SK-N-SH (cell line): Measurements from ENCODE around the gene HOTAIR. TPM values are rescaled to one million over a fixed set of nuclear protein-coding genes. Genes with fewer than 3 reads are reported as not detected.

Experiments used
- CTCF ChIA-PET: fragments of 300-600, 350-600 bp; formaldehyde crosslinking; extraction: SDS; loops from one replicate; lab custom pipeline; 2021; lab: Yijun Ruan, JAX
- POLR2A ChIA-PET: fragments of 350-600 bp; sonication (Branson Sonifier 250); formaldehyde crosslinking; extraction: SDS; loops from one replicate; lab custom pipeline; 2020; ENCODE audit warnings: antibody characterized with exemption, inconsistent platforms; lab: Yijun Ruan, JAX
- DNase-seq: peaks from one replicate; pipeline ENCODE4 v3.0.0; 2012
- H2AFZ ChIP-seq: fragments of 200-600 bp; sonication (generic); 2 replicates; pipeline ENCODE4 v1.8.1; 2016; ENCODE audit warnings: antibody characterized with exemption, mild to moderate bottlenecking, low read depth
- H3F3A ChIP-seq: fragments of 200-600 bp; sonication (generic); replicated peaks from 2 replicates; pipeline ENCODE3; 2016; ENCODE audit warnings: antibody characterized with exemption, mild to moderate bottlenecking; ENCODE audit not compliant: insufficient read depth
- H3K27ac ChIP-seq, 2 experiments: fragments of 200-500 bp in 1 of 2; fragments of 200-600 bp in 1 of 2; sonication (Bioruptor generic) in 1 of 2; sonication (generic), shearing (Covaris generic) in 1 of 2; 2 replicates each; pipeline versions ENCODE4 v1.5.1 to v1.6.1; 2014 to 2016; ENCODE audit warnings: low read depth in 2 of 2, inconsistent platforms in 1 of 2, low read length in 1 of 2, mild to moderate bottlenecking in 1 of 2, mixed read lengths in 1 of 2
- H3K27me3 ChIP-seq: fragments of 200-600 bp; sonication (generic), shearing (Covaris generic); 2 replicates; pipeline ENCODE4 v1.6.1; 2016; ENCODE audit warnings: mixed run types; ENCODE audit not compliant: insufficient read depth
- H3K36me3 ChIP-seq, 2 experiments: fragments of 200-500 bp in 1 of 2; fragments of 200-600 bp in 1 of 2; sonication (Bioruptor generic) in 1 of 2; sonication (generic) in 1 of 2; replicated peaks in 1 of 2; 2 replicates each; pipeline versions ENCODE3 to v1.5.1; 2014 to 2016; ENCODE audit warnings: low read length in 1 of 2, mild to moderate bottlenecking in 1 of 2; ENCODE audit not compliant: insufficient read depth in 2 of 2, control insufficient read depth in 1 of 2
- H3K4me1 ChIP-seq, 2 experiments: fragments of 200-500 bp in 1 of 2; fragments of 200-600 bp in 1 of 2; sonication (Bioruptor generic) in 1 of 2; sonication (generic), shearing (Covaris generic) in 1 of 2; 2 replicates each; pipeline versions ENCODE4 v1.5.1 to v1.6.1; 2014 to 2016; ENCODE audit warnings: low read depth in 1 of 2, low read length in 1 of 2, mixed run types in 1 of 2; ENCODE audit not compliant: insufficient read depth in 2 of 2, control insufficient read depth in 1 of 2
- H3K4me2 ChIP-seq: fragments of 200-600 bp; sonication (generic), shearing (Covaris generic); 2 replicates; pipeline ENCODE4 v1.6.1; 2017; ENCODE audit warnings: mixed run types
- H3K4me3 ChIP-seq, 2 experiments: fragments of 200-500 bp in 1 of 2; fragments of 200-600 bp in 1 of 2; sonication (Bioruptor generic) in 1 of 2; sonication (generic), shearing (Covaris generic) in 1 of 2; 2 replicates each; pipeline versions ENCODE4 v1.5.1 to v1.8.1; 2014 to 2016; ENCODE audit warnings: low read depth in 2 of 2, inconsistent platforms in 1 of 2, low read length in 1 of 2, mild to moderate bottlenecking in 1 of 2, mixed read lengths in 1 of 2, moderate library complexity in 1 of 2
- H3K79me2 ChIP-seq: fragments of 200-600 bp; sonication (generic); 2 replicates; pipeline ENCODE4 v1.8.1; 2017; ENCODE audit warnings: mild to moderate bottlenecking; ENCODE audit not compliant: insufficient read depth
- H3K9ac ChIP-seq: fragments of 200-600 bp; sonication (generic); 2 replicates; pipeline ENCODE4 v1.6.1; 2017; ENCODE audit warnings: mixed run types
- H3K9me2 ChIP-seq: fragments of 200-600 bp; sonication (generic); 2 replicates; pipeline ENCODE4 v1.6.1; 2017; ENCODE audit warnings: mixed run types
- H3K9me3 ChIP-seq: fragments of 200-600 bp; sonication (generic); 2 replicates; pipeline ENCODE4 v1.6.1; 2017; ENCODE audit warnings: mixed run types, mild to moderate bottlenecking, moderate library complexity
- H4K20me1 ChIP-seq: fragments of 200-600 bp; sonication (generic); 2 replicates; pipeline ENCODE4 v1.6.1; 2017; ENCODE audit warnings: mild to moderate bottlenecking, mixed run types; ENCODE audit not compliant: insufficient read depth
- ELF1 ChIP-seq: IDR thresholded peaks from 2 replicates; pipeline ENCODE4 v1.4.0; 2012
- MAX ChIP-seq: IDR thresholded peaks from 2 replicates; pipeline ENCODE4 v1.4.0; 2012; ENCODE audit warnings: low read depth
- MEF2A ChIP-seq: IDR thresholded peaks from 2 replicates; pipeline ENCODE4 v1.4.0; 2012; ENCODE audit warnings: low read depth, borderline replicate concordance
- MXI1 ChIP-seq: IDR thresholded peaks from 2 replicates; pipeline ENCODE4 v1.6.1; 2012; ENCODE audit warnings: mild to moderate bottlenecking, low read depth, low read length, improper control_type of control experiment
- NRF1 ChIP-seq: IDR thresholded peaks from 2 replicates; pipeline ENCODE4 v1.6.1; 2012; ENCODE audit warnings: low read depth, mild to moderate bottlenecking, low read length
- PBX3 ChIP-seq: IDR thresholded peaks from 2 replicates; pipeline ENCODE4; 2012
- POLR2AphosphoS5 ChIP-seq: IDR thresholded peaks from 2 replicates; pipeline ENCODE4 v1.6.1; 2012; ENCODE audit warnings: low read depth, low read length
- RAD21 ChIP-seq: IDR thresholded peaks from 2 replicates; pipeline ENCODE4 v1.6.1; 2012; ENCODE audit warnings: mild to moderate bottlenecking, low read length
- RFX5 ChIP-seq: IDR thresholded peaks from 2 replicates; pipeline ENCODE4 v1.6.1; 2012; ENCODE audit warnings: mild to moderate bottlenecking, improper control_type of control experiment, low read length
- SMC3 ChIP-seq: IDR thresholded peaks from 2 replicates; pipeline ENCODE4 v1.6.1; 2012; ENCODE audit warnings: low read depth, low read length, improper control_type of control experiment
- TAF1 ChIP-seq: IDR thresholded peaks from 2 replicates; pipeline ENCODE4 v1.6.1; 2012; ENCODE audit warnings: low read depth, mild to moderate bottlenecking, low read length, moderate library complexity, borderline replicate concordance
- TEAD4 ChIP-seq: IDR thresholded peaks from 2 replicates; pipeline ENCODE4 v1.4.0; 2012; ENCODE audit warnings: mild to moderate bottlenecking, borderline replicate concordance; ENCODE audit not compliant: insufficient read depth
- USF1 ChIP-seq: IDR thresholded peaks from 2 replicates; pipeline ENCODE4 v1.4.0; 2012; ENCODE audit warnings: low read depth, borderline replicate concordance
- YY1 ChIP-seq: IDR thresholded peaks from 2 replicates; pipeline ENCODE4 v1.4.0; 2012; ENCODE audit warnings: low read depth, mild to moderate bottlenecking
- ZBTB33 ChIP-seq: IDR thresholded peaks from 2 replicates; pipeline ENCODE4 v1.4.0; 2012; ENCODE audit warnings: low read depth, borderline replicate concordance
- WGBS: methylation state at CpG from one replicate; pipeline ENCODE4 v1.1.6; 2017; ENCODE audit warnings: low lambda C conversion rate; 5-methylcytosine and 5-hydroxymethylcytosine counted together
- polyA plus RNA-seq, 3 experiments: library from polyadenylated mRNA; depleted of rRNA; stranded (reverse); fragments of >200 nt; gene quantifications; 2 replicates each; pipeline ENCODE4 v1.2.3, GENCODE V29; 2012

HOTAIR gene
- polyA plus RNA-seq, 1 of the 3 experiments (the other 2 are of a cell fraction), result not detected

GRCh38 chr12:54004841-54005530 is 30.2 kb upstream of the HOTAIR start:
- H3K36me3 ChIP-seq, result no peaks in the 10 kb centered on the region
- no peaks in the 10 kb centered on the region for H4K20me1 ChIP-seq
- no peak overlapping the region for H3K4me2 ChIP-seq
- no peaks in the 10 kb centered on the region for H3K9me2 ChIP-seq
- H3K9me3 ChIP-seq, result no peaks in the 10 kb centered on the region
- WGBS, result 81% methylated on average over 31 of the region's 31 CpGs
- no peak overlapping the region for H2AFZ ChIP-seq
- H3F3A ChIP-seq, result no peaks in the 10 kb centered on the region
- H3K79me2 ChIP-seq, result no peaks in the 10 kb centered on the region
- H3K27ac ChIP-seq, result no peak overlapping the region
- POLR2A ChIA-PET, result no interaction called here
- CTCF ChIA-PET, result interaction anchor here (0.9 to 24.5 kb wide), 21 partner anchors 11 to 395 kb away, joined by 3 to 568 read pairs (median 6); partner anchors contain the start of genes HOXC10, HOXC5, HOXC6 and SMUG1
- H3K4me3 ChIP-seq, result no peak overlapping the region
- no peak overlapping the region for H3K9ac ChIP-seq
- H3K27me3 ChIP-seq, result no peaks in the 10 kb centered on the region
- DNase-seq, result no peak
- H3K4me1 ChIP-seq, result peaks cover 0 to 26% of the 10 kb centered on the region in 2 experiments; a peak in 1 of 4 replicates
- TF ChIP-seq MAX, result no peak
- no peak for TF ChIP-seq POLR2AphosphoS5
- no peak for TF ChIP-seq PBX3
- TF ChIP-seq SMC3, result no peak

GRCh38 chr12:54004063-54004840 is 29.5 kb upstream of the HOTAIR start:
- H3K36me3 ChIP-seq, result no peaks in the 10 kb centered on the region
- no peaks in the 10 kb centered on the region for H3K9me2 ChIP-seq
- no peaks in the 10 kb centered on the region for H4K20me1 ChIP-seq
- no peak overlapping the region for H3K4me3 ChIP-seq
- no peaks in the 10 kb centered on the region for H3K9me3 ChIP-seq
- no peaks in the 10 kb centered on the region for H3K27me3 ChIP-seq
- no peak overlapping the region for H3K9ac ChIP-seq
- no peak for DNase-seq
- H3K4me1 ChIP-seq, result peaks cover 0 to 19% of the 10 kb centered on the region in 2 experiments; a peak in 1 of 4 replicates
- no peak overlapping the region for H2AFZ ChIP-seq
- no peak overlapping the region for H3K27ac ChIP-seq
- 0 out of 2 replicates have a peak, but pooled peaks have one; percentile 13 for TF ChIP-seq RAD21
- no peak for TF ChIP-seq TAF1
- ChIA-PET CTCF (interaction anchor here (0.9 to 24.5 kb wide), 14 partner anchors 13 to 395 kb away, joined by 3 to 568 read pairs (median 8); partner anchors contain the start of genes HOXC10, HOXC5, HOXC6 and SMUG1), POLR2A (no interaction called here)
- no peaks in the 10 kb centered on the region for H3F3A ChIP-seq
- no peak overlapping the region for H3K4me2 ChIP-seq
- 73% methylated on average over 18 of the region's 20 CpGs for WGBS
- no peaks in the 10 kb centered on the region for H3K79me2 ChIP-seq

- Histone ChIP-seq H3K79me2 (no peaks in the 10 kb centered on the region), H3K4me1 (peaks cover 0 to 23% of the 10 kb centered on the region in 2 experiments; a peak in 1 of 4 replicates), H3F3A (no peaks in the 10 kb centered on the region), H3K9me3 (no peaks in the 10 kb centered on the region), H4K20me1 (no peaks in the 10 kb centered on the region), H3K36me3 (no peaks in the 10 kb centered on the region), H3K4me3 (no peak overlapping the region), H3K9me2 (no peaks in the 10 kb centered on the region), H3K9ac (no peak overlapping the region), H3K27ac (no peak overlapping the region), H3K4me2 (no peak overlapping the region), H3K27me3 (peaks cover 1% of the 10 kb centered on the region; the same call in 1 of the 2 replicates), H2AFZ (no peak overlapping the region)
- DNase-seq, result no peak
- 87% methylated on average over 3 of the region's 3 CpGs for WGBS
- CTCF ChIA-PET, result interaction anchor here (0.9 to 24.5 kb wide), 12 partner anchors 10 to 376 kb away, joined by 3 to 568 read pairs (median 32); partner anchors contain the start of genes HOXC10, HOXC5, HOXC6 and SMUG1
- POLR2A ChIA-PET, result no interaction called here
- TF ChIP-seq POLR2AphosphoS5 (no peak), MAX (no peak), ZBTB33 (no peak), MEF2A (no peak), TEAD4 (no peak), SMC3 (no peak), YY1 (no peak), USF1 (no peak), NRF1 (no peak), ELF1 (no peak), MXI1 (no peak), RFX5 (no peak)
These were observed 28.9 kb upstream of the HOTAIR start for GRCh38 chr12:54003625-54004024.
